Progenitor cell of endocrine pancreas (in vitro differentiated cells): ENCODE measurements around the gene GLDC. TPM values are rescaled to one million over a fixed set of nuclear protein-coding genes. Genes with fewer than 3 reads are reported as not detected.
"Not testable (repeated sequence)": the region's sequence is repeated elsewhere in the genome, so short reads cannot be mapped to it uniquely, and the experiment has no call there.

Experiments
- DNase-seq: peaks from one replicate; pipeline ENCODE4 v3.0.0; 2021; ENCODE audit warnings: low spot score; ENCODE audit not compliant: unreplicated experiment
- H3K27ac Mint-ChIP-seq: 2 replicates; pipeline ENCODE4 v1.8.0; 2021; ENCODE audit warnings: mild to moderate bottlenecking, moderate library complexity, mixed read lengths
- H3K27me3 Mint-ChIP-seq: 2 replicates; pipeline ENCODE4 v1.8.0; 2021; ENCODE audit warnings: mixed read lengths
- H3K36me3 Mint-ChIP-seq: 2 replicates; pipeline ENCODE4 v1.8.0; 2022; ENCODE audit warnings: mixed read lengths; ENCODE audit not compliant: insufficient read depth
- H3K4me1 Mint-ChIP-seq: 2 replicates; pipeline ENCODE4 v1.8.0; 2021; ENCODE audit warnings: low read depth, mixed read lengths
- H3K4me3 Mint-ChIP-seq: 2 replicates; pipeline ENCODE4 v1.8.0; 2021; ENCODE audit warnings: low read depth, mild to moderate bottlenecking, moderate library complexity, mixed read lengths
- H3K9me3 Mint-ChIP-seq: 2 replicates; pipeline ENCODE4 v1.8.0; 2021; ENCODE audit warnings: low read depth, mixed read lengths
- total RNA-seq: library from RNA; stranded (reverse); gene quantifications from 2 replicates; pipeline ENCODE4 v1.2.1, GENCODE V29; 2021
- TF ChIP-seq, protein P1 (sequence below): fragments of 200-600 bp; sonication (generic); IDR thresholded peaks from one replicate; pipeline ENCODE4 v1.5.0; 2021; ENCODE audit warnings: antibody characterized with exemption, mild to moderate bottlenecking; ENCODE audit not compliant: unreplicated experiment

The GLDC gene
- total RNA-seq, 1 donor from 2014 or later: 11.3 TPM

DNA sequence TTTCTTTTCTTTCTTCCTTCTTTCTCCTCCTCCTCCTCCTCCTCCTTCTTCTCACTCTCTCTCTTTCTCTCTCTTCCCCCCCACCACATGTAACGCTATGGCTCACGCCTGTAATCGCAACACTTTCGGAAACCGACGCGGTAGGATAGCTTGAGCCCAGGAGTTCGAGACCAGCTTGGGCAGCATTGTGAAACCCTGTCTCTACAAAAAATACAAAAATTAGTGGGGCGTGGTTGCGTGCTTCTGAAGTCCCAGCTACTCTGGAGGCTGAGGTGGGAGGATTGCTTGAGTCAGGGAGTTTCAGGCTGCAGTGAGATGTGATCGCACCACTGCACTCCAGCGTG, 736 bp upstream of the GLDC start:
- Mint-ChIP-seq H3K27me3 (peaks cover 42% of the 10 kb centered on the region), H3K4me3 (peak overlapping the region; percentile 82), H3K9me3 (no peaks in the 10 kb centered on the region), H3K36me3 (no peaks in the 10 kb centered on the region), H3K27ac (no peak overlapping the region), H3K4me1 (peaks cover 7% of the 10 kb centered on the region)
- DNase-seq: no peak
- TF ChIP-seq, protein P1, sequence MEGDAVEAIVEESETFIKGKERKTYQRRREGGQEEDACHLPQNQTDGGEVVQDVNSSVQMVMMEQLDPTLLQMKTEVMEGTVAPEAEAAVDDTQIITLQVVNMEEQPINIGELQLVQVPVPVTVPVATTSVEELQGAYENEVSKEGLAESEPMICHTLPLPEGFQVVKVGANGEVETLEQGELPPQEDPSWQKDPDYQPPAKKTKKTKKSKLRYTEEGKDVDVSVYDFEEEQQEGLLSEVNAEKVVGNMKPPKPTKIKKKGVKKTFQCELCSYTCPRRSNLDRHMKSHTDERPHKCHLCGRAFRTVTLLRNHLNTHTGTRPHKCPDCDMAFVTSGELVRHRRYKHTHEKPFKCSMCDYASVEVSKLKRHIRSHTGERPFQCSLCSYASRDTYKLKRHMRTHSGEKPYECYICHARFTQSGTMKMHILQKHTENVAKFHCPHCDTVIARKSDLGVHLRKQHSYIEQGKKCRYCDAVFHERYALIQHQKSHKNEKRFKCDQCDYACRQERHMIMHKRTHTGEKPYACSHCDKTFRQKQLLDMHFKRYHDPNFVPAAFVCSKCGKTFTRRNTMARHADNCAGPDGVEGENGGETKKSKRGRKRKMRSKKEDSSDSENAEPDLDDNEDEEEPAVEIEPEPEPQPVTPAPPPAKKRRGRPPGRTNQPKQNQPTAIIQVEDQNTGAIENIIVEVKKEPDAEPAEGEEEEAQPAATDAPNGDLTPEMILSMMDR: no peak

DNA sequence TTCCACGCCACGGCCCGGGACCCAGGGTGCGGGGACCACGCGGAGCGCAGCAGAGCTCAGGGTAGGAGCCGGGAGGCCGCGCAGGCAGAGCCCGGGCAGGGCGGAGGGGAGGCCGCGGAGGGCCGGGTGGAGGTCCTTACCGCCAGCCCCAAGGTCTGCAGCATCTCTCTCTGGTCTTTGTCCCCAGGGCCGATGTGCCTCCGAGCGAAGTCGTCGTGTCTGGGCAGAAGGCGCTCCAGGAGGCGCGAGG, 499 bp downstream of the GLDC start:
- peak; percentile 14 for DNase-seq
- peak overlapping the region; percentile 76 for H3K4me3 Mint-ChIP-seq
- not testable (repeated sequence) for H3K9me3 Mint-ChIP-seq, H3K36me3 Mint-ChIP-seq, H3K27ac Mint-ChIP-seq, H3K4me1 Mint-ChIP-seq
- peaks cover 42% of the 10 kb centered on the region for H3K27me3 Mint-ChIP-seq

DNA sequence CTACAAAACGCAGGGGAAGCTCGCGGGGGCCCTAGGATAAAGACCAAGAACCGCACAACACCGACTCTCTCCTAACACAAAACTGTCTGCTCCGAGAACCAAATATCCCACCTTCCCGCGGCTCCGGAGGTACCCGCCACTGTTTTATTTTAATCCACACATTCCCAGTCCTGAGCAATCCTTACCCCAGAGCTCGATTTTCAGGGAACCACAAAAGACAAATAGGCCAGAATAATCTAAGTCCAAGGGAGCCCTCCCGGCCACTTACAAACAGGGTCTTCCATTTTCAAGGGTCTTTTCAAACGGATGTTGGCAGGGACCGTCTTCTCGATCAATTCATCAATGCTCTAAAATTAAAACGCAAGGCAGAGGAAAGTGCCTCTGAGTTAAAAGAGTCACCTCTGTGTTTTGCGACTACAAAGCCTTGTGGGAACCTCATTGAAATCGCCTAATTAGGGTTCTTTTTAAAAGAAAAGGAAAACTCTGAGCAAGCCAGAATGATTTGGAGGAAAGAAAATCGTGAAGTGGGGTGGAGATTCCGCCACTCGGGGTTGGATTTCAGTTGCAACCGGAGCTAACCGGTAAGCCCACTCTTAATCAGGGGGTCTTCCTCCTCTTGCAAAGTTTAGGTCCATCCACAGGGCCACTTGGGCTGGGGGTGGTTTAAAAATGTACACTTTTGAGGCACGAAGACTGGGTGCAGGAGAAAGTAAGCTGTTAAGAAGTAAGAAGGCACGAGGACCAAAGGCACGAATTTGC, 1.0 kb downstream of the GLDC start:
- Mint-ChIP-seq H3K27ac (peak overlapping the region; percentile 46), H3K9me3 (no peaks in the 10 kb centered on the region), H3K36me3 (no peaks in the 10 kb centered on the region), H3K27me3 (peaks cover 42% of the 10 kb centered on the region), H3K4me1 (peaks cover 7% of the 10 kb centered on the region), H3K4me3 (peak overlapping the region; percentile 76)
- DNase-seq: no peak
- TF ChIP-seq, protein P1: no peak

DNA sequence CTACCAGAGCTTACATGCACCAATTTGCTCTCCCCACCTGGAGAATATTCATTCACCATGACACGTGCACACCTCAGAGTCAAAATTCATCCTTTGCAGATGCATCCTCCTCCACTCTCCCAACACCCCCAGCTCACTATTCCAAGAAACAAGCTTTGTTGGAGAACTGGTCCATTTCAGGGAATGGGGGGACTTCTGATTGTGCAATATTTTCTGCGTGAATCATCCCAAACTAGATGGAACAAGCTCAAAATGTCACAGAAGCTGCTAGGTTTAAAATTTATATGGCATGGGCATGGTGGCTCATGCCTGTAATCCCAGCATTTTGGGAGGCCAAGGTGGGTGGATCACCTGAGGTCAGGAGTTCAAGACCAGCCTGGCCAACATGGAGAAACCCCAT, 3.6 kb downstream of the GLDC start:
- Mint-ChIP-seq H3K27me3 (peaks cover 31% of the 10 kb centered on the region), H3K9me3 (no peaks in the 10 kb centered on the region), H3K27ac (no peak overlapping the region), H3K4me1 (peaks cover 7% of the 10 kb centered on the region), H3K36me3 (no peaks in the 10 kb centered on the region), H3K4me3 (no peak overlapping the region)
- TF ChIP-seq, protein P1: no peak
- no peak for DNase-seq

DNA sequence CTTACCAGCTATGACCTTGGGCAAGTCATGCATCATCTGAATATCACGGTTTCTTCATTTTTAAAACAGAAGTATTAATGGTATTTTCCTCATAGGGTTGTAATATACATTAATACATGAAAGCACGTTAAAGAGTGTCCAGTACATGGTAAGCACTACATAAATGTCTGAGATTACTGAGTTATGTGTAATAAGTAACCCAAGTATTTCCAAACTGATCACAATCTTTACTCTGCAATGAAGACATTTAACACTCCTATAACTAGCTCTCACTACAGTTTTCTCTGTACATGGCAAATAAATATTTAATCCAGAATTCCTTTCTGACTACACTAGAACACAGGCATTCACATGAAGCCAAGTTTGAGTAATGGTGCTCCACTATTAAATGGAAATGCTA, 4.0 kb downstream of the GLDC start:
- H3K36me3 Mint-ChIP-seq: no peaks in the 10 kb centered on the region
- H3K27me3 Mint-ChIP-seq: peaks cover 27% of the 10 kb centered on the region
- no peaks in the 10 kb centered on the region for H3K9me3 Mint-ChIP-seq
- H3K27ac Mint-ChIP-seq: no peak overlapping the region
- H3K4me1 Mint-ChIP-seq: peaks cover 7% of the 10 kb centered on the region
- TF ChIP-seq, protein P1: no peak
- no peak overlapping the region for H3K4me3 Mint-ChIP-seq
- DNase-seq: no peak

DNA sequence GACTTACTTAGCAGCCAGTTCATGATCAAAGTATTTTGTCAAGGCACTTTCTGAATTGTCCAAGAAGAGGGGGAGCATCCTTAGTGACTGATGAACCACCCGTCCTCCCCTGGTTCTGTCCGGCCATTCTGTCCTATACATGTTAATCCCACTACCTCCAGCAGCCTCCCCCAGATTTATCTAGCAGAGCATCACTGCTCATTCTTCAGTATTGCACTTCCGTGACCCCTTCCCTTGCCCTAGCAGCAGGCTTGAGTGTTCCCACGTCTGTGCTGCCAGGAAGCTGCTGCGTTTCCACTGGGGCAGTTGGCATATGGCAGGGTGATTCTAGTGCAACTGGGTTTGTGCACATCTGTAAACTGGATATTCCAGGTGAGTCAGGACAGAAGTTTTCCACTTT, 4.5 kb downstream of the GLDC start:
- DNase-seq: no peak
- Mint-ChIP-seq H3K36me3 (no peaks in the 10 kb centered on the region), H3K9me3 (no peaks in the 10 kb centered on the region), H3K27ac (no peak overlapping the region), H3K4me3 (no peak overlapping the region), H3K4me1 (peaks cover 7% of the 10 kb centered on the region), H3K27me3 (peaks cover 22% of the 10 kb centered on the region)
- TF ChIP-seq, protein P1: no peak
